Measurements from ENCODE around the gene VPS29. TPM values are rescaled to one million over a fixed set of nuclear protein-coding genes. Genes with fewer than 3 reads are reported as not detected.

VPS29 gene
- total and polyA plus RNA-seq, 2 of the 8 experiments (the other 6 are each of a cell fraction or from before 2014, with no cell fraction given) = 59.0 to 74.6 TPM

DNA sequence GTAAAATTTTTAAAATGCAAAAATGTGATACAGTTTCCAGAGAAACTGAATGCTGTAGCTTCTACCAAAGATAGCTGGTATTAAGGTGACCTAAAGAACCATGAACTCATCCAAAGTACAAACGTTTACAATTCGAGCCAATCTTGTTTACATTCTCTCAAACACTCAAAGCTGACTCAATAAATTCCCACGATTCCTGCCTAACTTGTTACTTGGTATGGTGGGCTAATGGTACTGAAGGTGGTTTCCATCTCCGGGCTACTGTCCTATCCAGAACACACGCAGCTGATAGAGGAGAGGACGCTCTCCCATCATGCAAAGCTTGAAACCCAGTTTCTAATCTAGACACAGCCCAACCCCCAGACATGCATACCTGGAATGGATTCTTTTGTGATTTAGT, 31.7 kb upstream of the VPS29 start:
- H3K4ac ChIP-seq (replicated peaks; ENCODE audit: insufficient read length, low read depth, low read length) = no peak overlapping the region
- ChIA-PET CTCF (ENCODE audit: partially characterized antibody) (interaction anchor here (0.6 to 3.5 kb wide), 9 partner anchors 10 to 68 kb away, joined by 3 to 21 read pairs (median 4); no protein-coding TSS in a partner anchor), POLR2A (ENCODE audit: partially characterized antibody) (interaction anchor here (0.6 kb wide), 1 partner anchor 84 kb away, joined by 3 read pairs; no protein-coding TSS in a partner anchor)
- H3K4me1 ChIP-seq (replicated peaks in 1 of 4; ENCODE audit: control insufficient read depth in 3 of 4, insufficient read depth in 4 of 4, low read length in 3 of 4) = no peaks in the 10 kb centered on the region
- no peak for TF ChIP-seq JUN (IDR thresholded peaks at IDR 0.05; ENCODE audit: low read depth, low read length)
- TF ChIP-seq, protein P1, sequence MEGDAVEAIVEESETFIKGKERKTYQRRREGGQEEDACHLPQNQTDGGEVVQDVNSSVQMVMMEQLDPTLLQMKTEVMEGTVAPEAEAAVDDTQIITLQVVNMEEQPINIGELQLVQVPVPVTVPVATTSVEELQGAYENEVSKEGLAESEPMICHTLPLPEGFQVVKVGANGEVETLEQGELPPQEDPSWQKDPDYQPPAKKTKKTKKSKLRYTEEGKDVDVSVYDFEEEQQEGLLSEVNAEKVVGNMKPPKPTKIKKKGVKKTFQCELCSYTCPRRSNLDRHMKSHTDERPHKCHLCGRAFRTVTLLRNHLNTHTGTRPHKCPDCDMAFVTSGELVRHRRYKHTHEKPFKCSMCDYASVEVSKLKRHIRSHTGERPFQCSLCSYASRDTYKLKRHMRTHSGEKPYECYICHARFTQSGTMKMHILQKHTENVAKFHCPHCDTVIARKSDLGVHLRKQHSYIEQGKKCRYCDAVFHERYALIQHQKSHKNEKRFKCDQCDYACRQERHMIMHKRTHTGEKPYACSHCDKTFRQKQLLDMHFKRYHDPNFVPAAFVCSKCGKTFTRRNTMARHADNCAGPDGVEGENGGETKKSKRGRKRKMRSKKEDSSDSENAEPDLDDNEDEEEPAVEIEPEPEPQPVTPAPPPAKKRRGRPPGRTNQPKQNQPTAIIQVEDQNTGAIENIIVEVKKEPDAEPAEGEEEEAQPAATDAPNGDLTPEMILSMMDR (IDR thresholded peaks at IDR 0.05; ENCODE audit: control extremely low read depth in 1 of 3, insufficient read depth in 1 of 3, low read depth in 1 of 3, low read length in 3 of 3) = no peak
- TF ChIP-seq SIN3A (conservative IDR thresholded peaks at IDR 0.05 in 1 of 2, IDR thresholded peaks at IDR 0.05 in 1 of 2; ENCODE audit: low read depth in 1 of 2, low read length in 2 of 2) = no peak
- no peak for TF ChIP-seq CHD1 (IDR thresholded peaks at IDR 0.05; ENCODE audit: low read depth, low read length)
- no peak for TF ChIP-seq RBBP5 (IDR thresholded peaks at IDR 0.05; ENCODE audit: borderline replicate concordance, low read depth, low read length)
- TF ChIP-seq, protein P2, sequence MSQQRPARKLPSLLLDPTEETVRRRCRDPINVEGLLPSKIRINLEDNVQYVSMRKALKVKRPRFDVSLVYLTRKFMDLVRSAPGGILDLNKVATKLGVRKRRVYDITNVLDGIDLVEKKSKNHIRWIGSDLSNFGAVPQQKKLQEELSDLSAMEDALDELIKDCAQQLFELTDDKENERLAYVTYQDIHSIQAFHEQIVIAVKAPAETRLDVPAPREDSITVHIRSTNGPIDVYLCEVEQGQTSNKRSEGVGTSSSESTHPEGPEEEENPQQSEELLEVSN (IDR thresholded peaks at IDR 0.05) = no peak
- TF ChIP-seq BACH1 (IDR thresholded peaks at IDR 0.05; ENCODE audit: low read length) = no peak
- no peak overlapping the region for H2BK120ac ChIP-seq (replicated peaks; ENCODE audit: low read depth, low read length)
- no peak overlapping the region for H3K56ac ChIP-seq (replicated peaks; ENCODE audit: insufficient read length, low read depth, low read length)
- no peak overlapping the region for H3K4me2 ChIP-seq (ENCODE audit: insufficient read depth in 1 of 2, low read depth in 2 of 2, low read length in 2 of 2)
- FAIRE-seq = no peak
- no peak overlapping the region for H3K18ac ChIP-seq (ENCODE audit: extremely low read depth, low read length)
- 87% methylated on average over 6 of the region's 6 CpGs; no CpG with 5 or more reads in 1 of the 2 experiments for WGBS, 2 experiments (ENCODE audit: extremely low coverage in 1 of 2, insufficient coverage in 1 of 2, insufficient read length in 1 of 2, insufficient replicate concordance in 2 of 2, low coverage in 1 of 2, low lambda C conversion rate in 2 of 2, missing lambda C conversion rate in 1 of 2)
- no peaks in the 10 kb centered on the region for H3K27me3 ChIP-seq (replicated peaks in 1 of 4; ENCODE audit: control insufficient read depth in 3 of 4, extremely low read depth in 1 of 4, insufficient read depth in 3 of 4, low read length in 3 of 4)
- no peaks in the 10 kb centered on the region for H3K23me2 ChIP-seq (ENCODE audit: low read depth, low read length)
- no peak overlapping the region for H2BK5ac ChIP-seq (ENCODE audit: low read depth, low read length)
- no peaks in the 10 kb centered on the region for H3K79me1 ChIP-seq (ENCODE audit: low read depth, low read length)
- H3K79me2 ChIP-seq (ENCODE audit: control insufficient read depth in 1 of 2, insufficient read depth in 2 of 2, low read length in 2 of 2) = no peaks in the 10 kb centered on the region
- no peak overlapping the region for H3K9ac ChIP-seq (replicated peaks in 1 of 4; ENCODE audit: extremely low read depth in 1 of 4, low read depth in 3 of 4, low read length in 3 of 4)
- H2BK20ac ChIP-seq (ENCODE audit: low read length) = no peak overlapping the region
- H2AK5ac ChIP-seq (ENCODE audit: low read depth, low read length) = no peak overlapping the region
- H4K5ac ChIP-seq (ENCODE audit: insufficient read length, low read depth, low read length) = no peak overlapping the region
- H2AFZ ChIP-seq (ENCODE audit: low read length) = no peak overlapping the region
- H2BK15ac ChIP-seq (ENCODE audit: low read length) = no peak overlapping the region
- no peak overlapping the region for H3K14ac ChIP-seq (ENCODE audit: insufficient read length)
- DNase-seq (ENCODE audit: low read depth in 1 of 2, low spot score in 2 of 2) = no peak
- no peak overlapping the region for H3K27ac ChIP-seq (ENCODE audit: low read depth, low read length)
- no peak overlapping the region for H4K8ac ChIP-seq (ENCODE audit: extremely low read depth, insufficient read depth, low read length)
- no peak overlapping the region for H3K4me3 ChIP-seq (ENCODE audit: extremely low read depth in 1 of 4, insufficient read depth in 2 of 4, low read depth in 3 of 4, low read length in 4 of 4)
- H3K36me3 ChIP-seq (ENCODE audit: control insufficient read depth in 2 of 4, insufficient read depth in 4 of 4, low read length in 3 of 4) = peaks cover 5 to 30% (median 16%) of the 10 kb centered on the region in 4 experiments; a peak in 7 of 8 replicates
- no peak overlapping the region for H2BK12ac ChIP-seq (ENCODE audit: low read depth, low read length)
- H3K23ac ChIP-seq (ENCODE audit: insufficient read length) = no peak overlapping the region
- no peaks in the 10 kb centered on the region for H3K9me3 ChIP-seq (ENCODE audit: insufficient read depth in 2 of 2, low read depth in 1 of 2, low read length in 1 of 2)
- no peak overlapping the region for H4K91ac ChIP-seq (replicated peaks; ENCODE audit: insufficient read length, low read length)
- H4K20me1 ChIP-seq (replicated peaks in 1 of 2; ENCODE audit: control insufficient read depth in 1 of 2, insufficient read depth in 2 of 2, low read length in 2 of 2) = peaks cover 2 to 3% of the 10 kb centered on the region in 2 experiments
